ENCODE measurements around the gene PCBP1.
"Not testable (repeated sequence)": the region's sequence is repeated elsewhere in the genome, so short reads cannot be mapped to it uniquely, and the experiment has no call there.

DNA sequence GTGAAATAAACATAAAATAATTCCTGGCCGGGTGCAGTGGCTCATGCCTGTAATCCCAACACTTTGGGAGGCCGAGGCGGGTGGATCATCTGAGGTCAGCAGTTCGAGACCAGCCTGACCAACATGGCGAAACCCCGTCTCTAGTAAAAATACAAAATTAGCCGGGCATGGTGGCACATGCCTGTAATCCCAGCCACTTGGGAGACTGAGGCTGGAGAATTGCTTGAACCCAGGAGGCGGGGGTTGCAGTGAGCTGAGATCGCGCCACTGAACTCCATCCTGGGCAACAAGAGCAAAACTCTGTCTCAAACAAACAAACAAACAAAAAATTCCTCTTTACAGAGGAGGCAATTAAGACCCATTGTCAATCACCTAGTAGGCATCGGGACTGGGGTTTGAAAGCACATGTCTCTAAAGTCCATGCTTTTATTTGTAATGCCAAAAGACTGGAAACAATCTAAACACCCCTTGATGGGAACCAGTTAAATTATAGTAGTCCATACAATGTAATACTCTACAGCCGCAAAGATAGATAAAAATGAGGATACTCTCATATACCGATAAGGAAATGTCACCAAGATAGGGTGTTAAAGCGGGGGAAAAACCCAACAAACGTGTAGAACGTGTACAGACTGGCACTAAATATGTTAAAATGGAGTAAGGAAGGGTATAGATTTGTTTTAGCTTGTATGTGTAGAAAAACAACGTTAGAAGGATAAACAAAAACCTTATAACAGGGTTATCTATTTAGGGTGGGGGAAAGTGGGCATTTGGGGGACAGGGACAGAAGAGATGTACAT lies 44.3 kb downstream of the PCBP1 start:
- TF ChIP-seq CTCF (conservative IDR thresholded peaks at IDR 0.05; ENCODE audit: low read length); EZH2phosphoT487 (IDR thresholded peaks at IDR 0.05; ENCODE audit: borderline replicate concordance): not testable (repeated sequence)
